HG03575 (cell line): ENCODE measurements around the gene CCRL2.

ENCODE experiments used
- ATAC-seq: cut with Tn5 transposase; IDR thresholded peaks from one replicate; pipeline ENCODE4 v1.9.1; 2021; ENCODE audit not compliant: unreplicated experiment, insufficient number of reproducible peaks, low FRiP score; ENCODE audit errors: extremely low read depth

Gene CCRL2, protein sequence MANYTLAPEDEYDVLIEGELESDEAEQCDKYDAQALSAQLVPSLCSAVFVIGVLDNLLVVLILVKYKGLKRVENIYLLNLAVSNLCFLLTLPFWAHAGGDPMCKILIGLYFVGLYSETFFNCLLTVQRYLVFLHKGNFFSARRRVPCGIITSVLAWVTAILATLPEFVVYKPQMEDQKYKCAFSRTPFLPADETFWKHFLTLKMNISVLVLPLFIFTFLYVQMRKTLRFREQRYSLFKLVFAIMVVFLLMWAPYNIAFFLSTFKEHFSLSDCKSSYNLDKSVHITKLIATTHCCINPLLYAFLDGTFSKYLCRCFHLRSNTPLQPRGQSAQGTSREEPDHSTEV

DNA sequence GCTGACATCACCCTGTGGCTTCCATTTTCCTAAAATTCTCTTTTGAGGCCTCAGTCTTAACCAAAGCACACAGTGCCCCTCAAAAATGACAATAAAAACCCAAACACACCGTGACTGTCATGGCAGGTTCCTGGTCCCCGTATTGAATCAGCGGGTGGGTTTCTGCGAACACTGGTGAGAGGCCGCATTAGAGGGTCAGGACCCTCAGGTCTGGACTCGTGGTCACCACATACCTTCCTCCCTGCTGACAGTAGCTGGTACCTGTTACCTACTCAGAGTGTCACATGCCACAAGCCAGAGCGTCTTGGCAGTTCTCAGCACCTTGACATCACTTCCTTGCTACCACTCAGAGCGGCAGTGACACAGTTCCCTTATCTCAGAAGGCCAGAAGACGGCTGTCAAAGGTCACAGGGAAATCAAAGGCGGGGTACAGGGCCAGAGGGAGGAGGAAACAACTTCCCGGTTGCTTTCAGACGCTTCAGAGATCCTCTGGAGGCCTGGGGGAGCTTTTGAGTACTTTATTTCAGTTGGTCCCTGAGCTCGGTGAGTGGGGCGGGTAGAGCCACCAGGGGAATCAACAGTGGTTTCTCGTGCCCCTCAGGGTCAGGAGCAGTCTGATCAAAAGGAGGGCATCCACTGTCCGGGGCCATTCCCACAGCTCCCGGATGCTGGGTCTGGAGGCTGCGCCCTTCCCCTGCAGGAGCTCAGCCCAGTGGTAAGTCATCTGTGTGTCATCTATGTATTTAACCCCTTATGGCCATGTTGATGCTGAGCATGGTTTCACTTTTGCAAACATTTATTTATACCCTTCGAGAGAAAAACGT is at the start of gene CCRL2, which contains the start of gene CCR5AS:
Gene CCRL2, plus strand, starts transcription at position 472 of the 824 bp plus-strand sequence. CDS start 821 bp downstream, outside the sequence.
Gene CCR5AS, minus strand, starts transcription at position 279 of the 824 bp plus-strand sequence.
- no peak for ATAC-seq

GRCh38 chr3:46358466-46358865 is 48.6 kb upstream of the CCRL2 start:
- no peak for ATAC-seq

DNA sequence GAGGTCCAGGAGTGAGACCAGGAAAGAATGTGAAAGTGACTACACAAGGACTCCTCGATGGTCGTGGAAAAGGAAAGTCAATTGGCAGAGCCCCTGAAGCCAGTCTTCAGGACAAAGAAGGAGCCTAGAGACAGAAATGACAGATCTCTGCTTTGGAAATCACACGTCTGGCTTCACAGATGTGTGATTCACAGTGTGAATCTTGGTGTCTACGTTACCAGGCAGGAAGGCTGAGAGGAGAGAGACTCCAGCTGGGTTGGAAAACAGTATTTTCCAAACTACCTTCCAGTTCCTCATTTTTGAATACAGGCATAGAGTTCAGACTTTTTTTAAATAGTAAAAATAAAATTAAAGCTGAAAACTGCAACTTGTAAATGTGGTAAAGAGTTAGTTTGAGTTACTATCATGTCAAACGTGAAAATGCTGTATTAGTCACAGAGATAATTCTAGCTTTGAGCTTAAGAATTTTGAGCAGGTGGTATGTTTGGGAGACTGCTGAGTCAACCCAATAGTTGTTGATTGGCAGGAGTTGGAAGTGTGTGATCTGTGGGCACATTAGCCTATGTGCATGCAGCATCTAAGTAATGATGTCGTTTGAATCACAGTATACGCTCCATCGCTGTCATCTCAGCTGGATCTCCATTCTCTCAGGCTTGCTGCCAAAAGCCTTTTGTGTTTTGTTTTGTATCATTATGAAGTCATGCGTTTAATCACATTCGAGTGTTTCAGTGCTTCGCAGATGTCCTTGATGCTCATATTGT is 47.1 kb upstream of the CCRL2 start:
- ATAC-seq, result no peak

DNA sequence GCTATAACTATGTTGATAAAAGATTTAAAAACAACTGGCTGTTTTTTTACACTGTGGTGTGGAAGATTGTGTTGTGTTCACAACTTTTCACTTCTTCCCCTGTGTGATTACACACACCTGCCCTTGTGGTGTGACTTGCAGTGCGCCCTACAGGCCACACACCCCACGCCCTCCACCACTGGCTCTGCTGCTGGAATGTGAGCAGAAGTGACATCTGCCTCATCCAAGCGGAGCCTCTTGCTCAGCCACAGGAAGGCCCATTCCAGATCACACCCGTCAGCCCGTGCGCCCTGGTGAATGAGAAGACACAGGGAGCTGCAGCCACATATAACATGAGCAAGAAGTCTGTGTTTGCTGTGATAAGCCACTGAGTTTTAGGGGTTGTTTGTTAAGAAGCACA is 46.2 kb upstream of the CCRL2 start:
- ATAC-seq, result no peak

- no peak for ATAC-seq
These were observed 45.4 kb upstream of the CCRL2 start for GRCh38 chr3:46361408-46362283.

GRCh38 chr3:46365041-46365440 is 42.0 kb upstream of the CCRL2 start:
- ATAC-seq, result no peak

DNA sequence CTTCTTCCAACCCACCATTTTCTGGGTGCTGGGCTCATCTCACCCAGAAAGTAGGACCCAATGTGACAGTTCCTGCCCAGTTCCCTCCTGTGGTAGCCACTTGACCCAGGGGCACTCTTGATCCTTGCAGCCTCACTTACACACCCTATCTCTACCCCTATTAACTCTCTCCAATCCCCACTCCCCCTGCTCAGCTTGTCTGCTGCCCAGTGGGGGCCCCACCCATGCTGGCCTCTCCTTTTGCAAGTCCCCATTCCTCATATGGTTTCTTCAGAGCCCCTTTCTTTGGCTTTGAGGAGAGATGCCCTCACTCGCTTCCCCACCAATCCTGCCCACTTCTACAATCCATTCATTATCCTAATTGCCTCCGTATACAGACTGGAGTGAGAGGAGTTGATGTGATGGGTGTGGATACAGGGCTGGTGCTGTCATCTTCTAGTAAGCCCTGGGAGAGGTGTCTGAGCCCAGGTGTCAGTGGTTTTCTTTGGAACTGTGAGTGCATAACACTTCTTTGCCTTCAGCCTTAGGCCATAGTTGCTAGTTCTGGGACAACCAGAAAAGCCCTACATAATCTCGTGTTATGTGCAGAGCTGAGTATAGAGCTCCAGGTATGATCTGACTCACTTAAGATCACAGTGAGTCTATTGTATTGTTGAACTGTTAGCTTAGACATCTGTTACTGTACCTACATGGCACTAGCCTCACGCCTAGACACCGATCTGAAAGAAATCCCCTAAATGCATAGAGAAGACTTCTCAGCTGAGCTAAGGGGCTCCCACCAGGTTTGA is 41.1 kb upstream of the CCRL2 start:
- ATAC-seq, result no peak

GRCh38 chr3:46367811-46368210 is 39.2 kb upstream of the CCRL2 start:
- no peak for ATAC-seq

DNA sequence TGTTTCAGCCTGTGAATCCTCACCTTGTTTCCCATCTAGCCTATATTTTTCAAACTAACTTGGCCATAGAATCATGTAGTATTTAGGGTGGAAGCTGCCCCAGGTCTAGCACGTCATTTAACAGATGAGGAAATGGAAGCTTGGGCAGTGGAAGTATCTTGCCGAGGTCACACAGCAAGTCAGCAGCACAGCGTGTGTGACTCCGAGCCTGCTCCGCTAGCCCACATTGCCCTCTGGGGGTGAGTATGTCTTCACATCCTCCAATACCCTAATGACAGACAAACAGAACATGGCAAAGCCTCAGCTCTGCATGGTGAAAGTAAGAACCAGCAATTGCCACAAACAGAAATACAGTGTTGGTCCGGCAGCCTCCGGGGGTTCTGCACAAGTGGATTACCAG is 38.5 kb upstream of the CCRL2 start:
- ATAC-seq, result no peak

GRCh38 chr3:46369151-46369550 is 37.9 kb upstream of the CCRL2 start:
- ATAC-seq, result no peak

- no peak for ATAC-seq
These were observed 37.4 kb upstream of the CCRL2 start for GRCh38 chr3:46369675-46370132.

DNA sequence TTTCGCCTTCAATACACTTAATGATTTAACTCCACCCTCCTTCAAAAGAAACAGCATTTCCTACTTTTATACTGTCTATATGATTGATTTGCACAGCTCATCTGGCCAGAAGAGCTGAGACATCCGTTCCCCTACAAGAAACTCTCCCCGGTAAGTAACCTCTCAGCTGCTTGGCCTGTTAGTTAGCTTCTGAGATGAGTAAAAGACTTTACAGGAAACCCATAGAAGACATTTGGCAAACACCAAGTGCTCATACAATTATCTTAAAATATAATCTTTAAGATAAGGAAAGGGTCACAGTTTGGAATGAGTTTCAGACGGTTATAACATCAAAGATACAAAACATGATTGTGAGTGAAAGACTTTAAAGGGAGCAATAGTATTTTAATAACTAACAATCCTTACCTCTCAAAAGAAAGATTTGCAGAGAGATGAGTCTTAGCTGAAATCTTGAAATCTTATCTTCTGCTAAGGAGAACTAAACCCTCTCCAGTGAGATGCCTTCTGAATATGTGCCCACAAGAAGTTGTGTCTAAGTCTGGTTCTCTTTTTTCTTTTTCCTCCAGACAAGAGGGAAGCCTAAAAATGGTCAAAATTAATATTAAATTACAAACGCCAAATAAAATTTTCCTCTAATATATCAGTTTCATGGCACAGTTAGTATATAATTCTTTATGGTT is 36.1 kb upstream of the CCRL2 start, which contains the start of gene CCR5:
Gene CCR5, plus strand, starts transcription at position 108 of the 680 bp plus-strand sequence. CDS start 1,957 bp downstream, outside the sequence.
- ATAC-seq, result no peak

- ATAC-seq, result no peak
These were observed 35.3 kb upstream of the CCRL2 start for GRCh38 chr3:46371519-46372340.

DNA sequence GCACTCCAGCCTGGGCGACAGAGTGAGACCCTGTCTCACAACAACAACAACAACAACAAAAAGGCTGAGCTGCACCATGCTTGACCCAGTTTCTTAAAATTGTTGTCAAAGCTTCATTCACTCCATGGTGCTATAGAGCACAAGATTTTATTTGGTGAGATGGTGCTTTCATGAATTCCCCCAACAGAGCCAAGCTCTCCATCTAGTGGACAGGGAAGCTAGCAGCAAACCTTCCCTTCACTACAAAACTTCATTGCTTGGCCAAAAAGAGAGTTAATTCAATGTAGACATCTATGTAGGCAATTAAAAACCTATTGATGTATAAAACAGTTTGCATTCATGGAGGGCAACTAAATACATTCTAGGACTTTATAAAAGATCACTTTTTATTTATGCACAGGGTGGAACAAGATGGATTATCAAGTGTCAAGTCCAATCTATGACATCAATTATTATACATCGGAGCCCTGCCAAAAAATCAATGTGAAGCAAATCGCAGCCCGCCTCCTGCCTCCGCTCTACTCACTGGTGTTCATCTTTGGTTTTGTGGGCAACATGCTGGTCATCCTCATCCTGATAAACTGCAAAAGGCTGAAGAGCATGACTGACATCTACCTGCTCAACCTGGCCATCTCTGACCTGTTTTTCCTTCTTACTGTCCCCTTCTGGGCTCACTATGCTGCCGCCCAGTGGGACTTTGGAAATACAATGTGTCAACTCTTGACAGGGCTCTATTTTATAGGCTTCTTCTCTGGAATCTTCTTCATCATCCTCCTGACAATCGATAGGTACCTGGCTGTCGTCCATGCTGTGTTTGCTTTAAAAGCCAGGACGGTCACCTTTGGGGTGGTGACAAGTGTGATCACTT is 34.3 kb upstream of the CCRL2 start:
- ATAC-seq, result no peak

DNA sequence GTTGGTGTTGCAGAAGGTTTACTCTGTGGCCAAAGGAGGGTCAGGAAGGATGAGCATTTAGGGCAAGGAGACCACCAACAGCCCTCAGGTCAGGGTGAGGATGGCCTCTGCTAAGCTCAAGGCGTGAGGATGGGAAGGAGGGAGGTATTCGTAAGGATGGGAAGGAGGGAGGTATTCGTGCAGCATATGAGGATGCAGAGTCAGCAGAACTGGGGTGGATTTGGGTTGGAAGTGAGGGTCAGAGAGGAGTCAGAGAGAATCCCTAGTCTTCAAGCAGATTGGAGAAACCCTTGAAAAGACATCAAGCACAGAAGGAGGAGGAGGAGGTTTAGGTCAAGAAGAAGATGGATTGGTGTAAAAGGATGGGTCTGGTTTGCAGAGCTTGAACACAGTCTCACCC is 32.3 kb upstream of the CCRL2 start:
- no peak for ATAC-seq
